Measurements from ENCODE around the gene CFAP92. TPM values are rescaled to one million over a fixed set of nuclear protein-coding genes. Genes with fewer than 3 reads are reported as not detected.

Gene CFAP92
- total RNA-seq, 1 donor from 2014 or later: not detected

- H3K36me3 Mint-ChIP-seq (ENCODE audit: low read depth): no peaks in the 10 kb centered on the region
- peaks cover 27% of the 10 kb centered on the region for H3K27me3 Mint-ChIP-seq
- no peak for DNase-seq
- H3K27ac Mint-ChIP-seq: no peak overlapping the region
- intact Hi-C loops (cut with micrococcal nuclease): loop anchor here (10.0 kb wide), 1 partner anchor 249 kb away; the partner anchor contains the start of gene COPG1
- no peak overlapping the region for H3K4me3 Mint-ChIP-seq
- H3K9me3 Mint-ChIP-seq: peaks cover 5% of the 10 kb centered on the region
- H3K4me1 Mint-ChIP-seq: peaks cover 36% of the 10 kb centered on the region
Observed at GRCh38 chr3:128995737-128996136, 1.9 kb upstream of the CFAP92 start.

DNA sequence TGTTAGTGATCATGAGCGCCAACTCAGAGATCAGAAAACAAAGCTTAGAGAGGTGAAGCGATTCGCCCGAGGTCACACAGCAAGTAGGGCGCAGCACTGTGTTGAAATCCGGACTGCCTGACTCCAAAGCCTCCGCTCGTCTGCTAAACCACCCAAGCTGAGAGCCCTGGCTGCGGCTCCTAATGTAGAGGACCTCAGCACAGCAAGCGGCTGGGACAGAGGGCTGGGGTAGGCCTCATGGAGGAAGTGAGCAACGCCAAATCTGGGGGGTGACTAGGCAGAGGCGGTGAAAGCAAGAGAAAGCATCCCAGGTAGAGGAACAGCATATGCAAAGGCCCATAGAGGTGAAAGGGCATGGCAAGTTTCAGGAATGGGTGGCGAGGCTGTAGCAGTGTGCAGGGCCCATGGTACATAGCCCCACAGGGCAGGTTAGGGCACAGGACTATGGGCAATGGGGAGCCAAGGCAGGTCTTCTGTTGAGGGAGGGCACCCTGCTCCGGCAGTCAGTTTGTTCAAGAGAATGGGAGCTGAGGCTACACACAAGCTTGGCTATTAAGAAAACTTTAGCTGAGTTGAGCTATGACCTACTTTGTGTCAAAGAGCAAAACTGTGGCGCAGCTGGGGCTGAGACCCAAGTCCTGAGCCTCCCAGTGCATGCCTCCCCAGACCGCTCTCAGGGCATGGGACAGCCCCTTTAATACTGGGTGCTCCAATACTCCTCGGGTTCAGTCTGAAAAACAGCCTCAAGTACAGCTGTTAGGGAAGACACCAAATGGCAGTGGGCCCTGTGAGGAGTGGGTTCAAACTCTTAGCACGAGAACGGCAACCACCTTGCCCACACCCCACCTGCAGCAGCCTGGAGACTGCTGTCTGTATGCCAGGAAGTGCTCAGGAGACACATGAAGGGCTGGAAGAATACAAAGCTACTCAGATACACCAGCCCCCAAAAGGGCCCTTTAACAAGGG lies 988 bp upstream of the CFAP92 start:
- H3K9me3 Mint-ChIP-seq: peaks cover 5% of the 10 kb centered on the region
- no peaks in the 10 kb centered on the region for H3K36me3 Mint-ChIP-seq (ENCODE audit: low read depth)
- peaks cover 36% of the 10 kb centered on the region for H3K4me1 Mint-ChIP-seq
- H3K27me3 Mint-ChIP-seq: peaks cover 18% of the 10 kb centered on the region
- H3K4me3 Mint-ChIP-seq: peak overlapping the region; percentile 74
- H3K27ac Mint-ChIP-seq: no peak overlapping the region
- no peak for DNase-seq
- intact Hi-C loops (cut with micrococcal nuclease): loop anchor here (1.0 to 10.0 kb wide), 2 partner anchors 32 to 250 kb away; partner anchors contain the start of gene COPG1

DNA sequence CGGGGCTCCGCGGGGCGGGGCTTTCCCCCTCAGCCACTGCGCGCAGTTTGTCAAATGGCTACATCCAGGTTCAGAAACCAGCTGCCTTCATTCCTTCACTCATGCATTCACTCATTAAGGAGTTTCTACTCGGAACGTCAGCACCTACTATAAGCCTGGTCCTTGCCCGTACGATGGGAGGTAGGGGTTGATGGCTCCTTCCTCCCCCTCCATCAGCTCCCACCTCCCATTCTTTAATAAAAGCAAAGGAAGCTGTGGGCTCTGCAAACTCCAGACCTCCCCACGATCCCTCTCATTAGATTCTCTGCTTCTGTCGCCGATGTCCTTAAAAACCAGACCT lies 267 bp upstream of the CFAP92 start:
- Mint-ChIP-seq H3K27ac (no peak overlapping the region), H3K27me3 (peaks cover 14% of the 10 kb centered on the region), H3K9me3 (peaks cover 5% of the 10 kb centered on the region), H3K36me3 (ENCODE audit: low read depth) (no peaks in the 10 kb centered on the region), H3K4me3 (peak overlapping the region; percentile 74), H3K4me1 (peaks cover 36% of the 10 kb centered on the region)
- intact Hi-C loops (cut with micrococcal nuclease): loop anchor here (1.0 to 10.0 kb wide), 2 partner anchors 33 to 251 kb away; partner anchors contain the start of gene COPG1
- no peak for DNase-seq

GRCh38 chr3:128992926-128993460 lies 883 bp downstream of the CFAP92 start:
- H3K9me3 Mint-ChIP-seq: peaks cover 5% of the 10 kb centered on the region
- H3K36me3 Mint-ChIP-seq (ENCODE audit: low read depth): no peaks in the 10 kb centered on the region
- H3K4me1 Mint-ChIP-seq: peaks cover 28% of the 10 kb centered on the region
- intact Hi-C loops (cut with micrococcal nuclease): loop anchor here (10.0 kb wide), 1 partner anchor 252 kb away; the partner anchor contains the start of gene COPG1
- H3K27me3 Mint-ChIP-seq: peaks cover 6% of the 10 kb centered on the region
- peak overlapping the region; percentile 74 for H3K4me3 Mint-ChIP-seq
- no peak for DNase-seq
- no peak overlapping the region for H3K27ac Mint-ChIP-seq

DNA sequence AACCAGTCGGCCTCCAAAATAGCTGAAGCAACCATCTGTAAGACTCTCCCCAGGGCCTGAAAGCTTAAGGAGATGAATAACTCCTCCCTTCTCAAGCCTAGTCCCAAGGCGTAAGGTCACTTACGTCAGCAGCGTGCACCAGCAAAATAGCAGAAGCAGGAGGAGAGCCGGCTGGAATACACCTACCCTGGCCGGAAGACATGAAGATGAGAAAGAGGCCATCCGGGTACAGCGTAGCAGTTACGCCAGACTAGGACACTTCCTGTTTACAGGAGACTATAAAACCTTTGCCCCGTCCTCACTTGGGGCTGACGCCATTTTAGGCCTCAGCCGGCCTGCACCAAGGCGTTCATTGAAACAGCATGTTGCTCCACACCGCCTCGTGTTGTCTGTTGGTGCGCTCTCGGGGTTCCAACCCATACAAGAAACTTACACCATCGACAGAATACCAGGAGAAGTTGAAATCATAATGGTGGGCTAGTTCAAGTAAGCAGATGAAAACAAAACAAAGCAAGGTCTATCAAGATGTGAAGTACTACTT lies 2.5 kb downstream of the CFAP92 start:
- DNase-seq: no peak
- Mint-ChIP-seq H3K27me3 (no peaks in the 10 kb centered on the region), H3K27ac (no peak overlapping the region), H3K4me1 (peaks cover 28% of the 10 kb centered on the region), H3K4me3 (no peak overlapping the region), H3K36me3 (ENCODE audit: low read depth) (no peaks in the 10 kb centered on the region), H3K9me3 (no peaks in the 10 kb centered on the region)
- intact Hi-C loops (cut with micrococcal nuclease): loop anchor here (10.0 kb wide), 1 partner anchor 253 kb away; the partner anchor contains the start of gene COPG1

GRCh38 chr3:128988286-128988685 lies 5.6 kb downstream of the CFAP92 start:
- H3K27me3 Mint-ChIP-seq: no peaks in the 10 kb centered on the region
- H3K36me3 Mint-ChIP-seq (ENCODE audit: low read depth): no peaks in the 10 kb centered on the region
- no peak overlapping the region for H3K4me3 Mint-ChIP-seq
- intact Hi-C loops (cut with micrococcal nuclease): no loop called here
- DNase-seq: no peak
- H3K27ac Mint-ChIP-seq: no peak overlapping the region
- H3K9me3 Mint-ChIP-seq: no peaks in the 10 kb centered on the region
- H3K4me1 Mint-ChIP-seq: peaks cover 3% of the 10 kb centered on the region

GRCh38 chr3:128987302-128988100 lies 6.4 kb downstream of the CFAP92 start:
- H3K27ac Mint-ChIP-seq: no peak overlapping the region
- no peaks in the 10 kb centered on the region for H3K27me3 Mint-ChIP-seq
- H3K4me3 Mint-ChIP-seq: no peak overlapping the region
- H3K36me3 Mint-ChIP-seq (ENCODE audit: low read depth): no peaks in the 10 kb centered on the region
- H3K9me3 Mint-ChIP-seq: no peaks in the 10 kb centered on the region
- intact Hi-C loops (cut with micrococcal nuclease): no loop called here
- DNase-seq: no peak
- H3K4me1 Mint-ChIP-seq: no peaks in the 10 kb centered on the region

- Mint-ChIP-seq H3K9me3 (no peaks in the 10 kb centered on the region), H3K4me1 (no peaks in the 10 kb centered on the region), H3K36me3 (ENCODE audit: low read depth) (no peaks in the 10 kb centered on the region), H3K4me3 (no peak overlapping the region), H3K27ac (no peak overlapping the region), H3K27me3 (peaks cover 6% of the 10 kb centered on the region)
- no peak for DNase-seq
- intact Hi-C loops (cut with micrococcal nuclease): no loop called here
Observed at GRCh38 chr3:128984596-128984995, 9.3 kb downstream of the CFAP92 start.

- H3K27me3 Mint-ChIP-seq: peaks cover 6% of the 10 kb centered on the region
- intact Hi-C loops (cut with micrococcal nuclease): no loop called here
- no peaks in the 10 kb centered on the region for H3K36me3 Mint-ChIP-seq (ENCODE audit: low read depth)
- no peak overlapping the region for H3K27ac Mint-ChIP-seq
- no peak for DNase-seq
- H3K9me3 Mint-ChIP-seq: no peaks in the 10 kb centered on the region
- H3K4me1 Mint-ChIP-seq: no peaks in the 10 kb centered on the region
- H3K4me3 Mint-ChIP-seq: no peak overlapping the region
Observed at GRCh38 chr3:128983293-128984069, 10.4 kb downstream of the CFAP92 start.

DNA sequence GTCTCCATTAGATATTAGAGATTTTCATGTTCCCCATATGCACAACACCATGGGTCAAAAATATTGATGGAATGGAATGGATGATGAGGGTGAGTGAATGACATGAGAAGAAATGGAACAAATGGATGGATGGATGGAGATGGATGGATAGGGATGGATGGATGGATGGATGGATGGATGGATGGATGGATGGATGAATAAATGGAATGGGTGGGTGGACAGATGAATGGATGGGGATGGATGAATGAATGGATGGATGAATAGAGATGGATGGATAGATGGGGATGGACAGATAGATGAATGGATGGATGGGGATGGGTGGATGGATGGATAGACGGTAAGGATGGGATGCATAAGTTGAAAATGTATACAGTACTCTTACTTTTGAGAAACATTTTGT lies 18.6 kb downstream of the CFAP92 start:
- no peak overlapping the region for H3K27ac Mint-ChIP-seq
- H3K4me1 Mint-ChIP-seq: peaks cover 2% of the 10 kb centered on the region
- peaks cover 16% of the 10 kb centered on the region for H3K27me3 Mint-ChIP-seq
- DNase-seq: no peak
- no peaks in the 10 kb centered on the region for H3K36me3 Mint-ChIP-seq (ENCODE audit: low read depth)
- intact Hi-C loops (cut with micrococcal nuclease): no loop called here
- no peaks in the 10 kb centered on the region for H3K9me3 Mint-ChIP-seq
- no peak overlapping the region for H3K4me3 Mint-ChIP-seq

- DNase-seq: no peak
- Mint-ChIP-seq H3K9me3 (no peaks in the 10 kb centered on the region), H3K4me3 (no peak overlapping the region), H3K36me3 (ENCODE audit: low read depth) (no peaks in the 10 kb centered on the region), H3K27me3 (peaks cover 19% of the 10 kb centered on the region), H3K27ac (no peak overlapping the region), H3K4me1 (peaks cover 6% of the 10 kb centered on the region)
- intact Hi-C loops (cut with micrococcal nuclease): loop anchor here (5.0 kb wide), 1 partner anchor 273 kb away; the partner anchor contains the start of gene COPG1
Observed at GRCh38 chr3:128973988-128974564, 19.8 kb downstream of the CFAP92 start.

DNA sequence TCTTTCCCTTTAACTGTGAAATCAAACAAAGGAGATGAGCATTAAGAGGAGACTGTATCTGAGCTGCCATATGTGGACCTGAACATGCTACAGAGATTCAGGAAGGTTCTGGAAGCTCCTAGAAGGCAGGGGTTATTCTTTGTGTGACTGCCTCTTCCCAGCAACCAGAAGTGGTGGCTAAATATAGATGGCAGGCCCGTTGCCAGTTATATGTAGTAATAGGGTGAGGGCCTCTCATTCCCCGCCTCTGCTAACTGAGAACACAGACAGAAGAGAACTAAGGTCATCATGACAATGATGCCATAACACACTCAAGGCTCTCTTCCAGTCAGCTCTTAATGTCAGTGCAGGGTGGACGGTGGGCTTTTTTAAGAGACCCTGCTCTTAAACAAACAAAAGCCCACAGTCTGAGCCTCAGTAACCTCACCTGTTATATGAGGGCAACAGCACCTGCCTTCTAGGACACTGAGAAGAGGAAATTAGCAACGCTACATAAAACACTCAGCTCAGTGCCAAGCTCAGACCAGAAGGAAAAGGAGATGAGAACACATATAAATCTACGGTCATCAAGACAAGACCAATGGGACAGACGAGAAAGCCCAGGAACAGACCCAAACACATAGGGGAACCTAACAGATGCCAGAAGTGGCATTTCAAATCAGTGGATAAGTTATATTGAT lies 22.3 kb downstream of the CFAP92 start:
- DNase-seq: no peak
- Mint-ChIP-seq H3K36me3 (ENCODE audit: low read depth) (no peaks in the 10 kb centered on the region), H3K4me1 (peaks cover 6% of the 10 kb centered on the region), H3K4me3 (no peak overlapping the region), H3K9me3 (no peaks in the 10 kb centered on the region), H3K27ac (no peak overlapping the region), H3K27me3 (peaks cover 10% of the 10 kb centered on the region)
- intact Hi-C loops (cut with micrococcal nuclease): loop anchor here (5.0 kb wide), 1 partner anchor 276 kb away; the partner anchor contains the start of gene COPG1

Data from activated CD4-positive, alpha-beta T cell treated with anti-CD3 and anti-CD28 coated beads, Interleukin-2, amount 10 ng/mL, durations not matched to agents 24 days and 14 days (primary cell).